NAMALWA (cell line): ENCODE results near the gene GPX1.
"Not testable (repeated sequence)": the region's sequence is repeated elsewhere in the genome, so short reads cannot be mapped to it uniquely, and the experiment has no call there.

Experiments used
- DNase-seq: peaks from one replicate; pipeline ENCODE4 v3.0.0-alpha.2; 2015; ENCODE audit warnings: low spot score

Gene GPX1

GRCh38 chr3:49358217-49358883, at the start of gene GPX1:
TSS of gene GPX1 (minus strand) at chr3:49358353. CDS start at chr3:49358278, 75 bp downstream.
- peak; percentile 64 for DNase-seq

GRCh38 chr3:49406571-49407565, 48.7 kb upstream of the GPX1 start:
- DNase-seq: no peak

GRCh38 chr3:49405570-49405969, 47.4 kb upstream of the GPX1 start:
- not testable (repeated sequence) for DNase-seq

GRCh38 chr3:49403891-49404290, 45.7 kb upstream of the GPX1 start:
- no peak for DNase-seq

- no peak for DNase-seq
Observed at GRCh38 chr3:49401766-49402165, 43.6 kb upstream of the GPX1 start.

GRCh38 chr3:49399461-49399860, 41.3 kb upstream of the GPX1 start:
- no peak for DNase-seq

- peak; percentile 47 for DNase-seq
Observed at GRCh38 chr3:49397470-49397869, 39.3 kb upstream of the GPX1 start.

GRCh38 chr3:49391310-49391709, 33.2 kb upstream of the GPX1 start:
- DNase-seq: not testable (repeated sequence)

DNA sequence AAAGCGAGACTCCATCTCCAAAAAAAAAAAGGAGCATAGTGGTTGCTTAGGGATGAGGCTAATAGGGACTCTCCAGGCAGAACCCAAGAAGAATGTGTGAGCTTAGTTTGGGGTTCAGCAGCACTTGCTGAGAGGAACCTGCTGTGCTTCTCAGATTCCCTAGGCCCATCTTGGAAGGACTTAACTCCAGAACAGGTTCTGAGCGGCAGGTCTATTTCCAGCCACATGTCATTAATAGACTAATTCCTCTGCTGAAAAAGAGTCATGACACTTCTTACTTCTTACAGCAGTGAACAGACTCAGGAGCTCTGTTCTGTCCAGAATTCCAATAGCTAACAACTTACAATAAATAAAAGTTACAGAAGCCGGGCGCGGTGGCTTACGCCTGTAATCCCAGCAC, 31.1 kb upstream of the GPX1 start:
- DNase-seq: no peak

GRCh38 chr3:49388289-49388820, 30.2 kb upstream of the GPX1 start:
- no peak for DNase-seq

DNA sequence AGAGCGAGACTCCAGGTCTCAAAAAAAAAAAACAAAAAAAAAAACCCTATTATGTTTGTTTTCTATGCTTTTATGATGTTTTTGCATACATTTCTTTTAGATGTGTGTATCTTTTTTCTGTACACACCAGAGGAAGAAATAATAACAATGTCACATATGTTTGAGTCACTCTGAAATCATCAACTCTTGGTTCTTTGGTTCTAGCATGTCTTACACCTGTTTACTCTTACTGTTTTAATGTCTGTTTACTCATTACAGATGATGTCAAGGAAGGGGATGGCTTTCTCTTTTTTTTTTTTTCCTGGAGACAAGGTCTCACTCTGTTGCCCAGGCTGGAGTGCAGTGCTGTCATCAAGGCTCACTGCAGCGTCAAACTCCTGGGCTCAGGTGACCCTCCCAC, 29.6 kb upstream of the GPX1 start:
- no peak for DNase-seq

GRCh38 chr3:49386056-49386756, 28.1 kb upstream of the GPX1 start:
- no peak for DNase-seq

DNA sequence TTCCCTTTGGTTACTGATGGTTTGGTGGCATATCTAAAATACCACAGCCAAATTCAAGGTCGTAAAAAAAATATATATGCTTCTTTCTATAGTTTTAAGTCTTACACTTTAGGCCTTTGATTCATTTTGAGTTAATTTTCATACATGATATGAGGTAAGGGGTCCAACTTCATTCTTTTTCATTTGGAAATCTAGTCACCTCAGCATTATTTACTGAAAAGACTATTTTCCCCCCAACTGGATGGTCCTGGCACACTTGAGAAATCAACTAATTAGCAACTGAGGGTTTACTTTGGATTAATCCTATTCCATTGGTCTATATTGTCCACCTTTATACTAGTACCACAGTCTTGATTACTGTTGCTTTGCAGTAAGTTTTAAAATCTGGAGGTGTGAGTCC, 27.5 kb upstream of the GPX1 start:
- DNase-seq: no peak

DNA sequence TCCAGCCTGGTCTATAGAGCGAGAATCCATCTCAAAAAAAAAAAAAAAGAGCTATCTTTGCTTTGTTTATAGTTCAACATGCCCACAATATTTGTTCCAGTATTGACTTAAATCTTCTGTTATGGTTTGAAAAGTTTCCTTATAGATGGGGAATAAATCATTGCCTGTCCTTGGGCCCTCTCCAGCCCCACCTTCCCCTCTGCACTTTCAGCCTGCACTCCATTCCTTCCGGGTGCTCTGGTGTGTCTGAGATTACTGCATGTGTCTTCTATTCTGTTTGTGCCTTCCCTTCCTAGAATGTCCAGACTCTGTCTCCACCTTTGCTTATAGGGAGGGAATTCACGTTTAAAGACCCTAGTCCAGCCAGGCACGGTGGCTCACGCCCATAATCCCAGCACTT, 25.2 kb upstream of the GPX1 start:
- DNase-seq: no peak

GRCh38 chr3:49378249-49378895, 20.2 kb upstream of the GPX1 start:
- no peak for DNase-seq

DNA sequence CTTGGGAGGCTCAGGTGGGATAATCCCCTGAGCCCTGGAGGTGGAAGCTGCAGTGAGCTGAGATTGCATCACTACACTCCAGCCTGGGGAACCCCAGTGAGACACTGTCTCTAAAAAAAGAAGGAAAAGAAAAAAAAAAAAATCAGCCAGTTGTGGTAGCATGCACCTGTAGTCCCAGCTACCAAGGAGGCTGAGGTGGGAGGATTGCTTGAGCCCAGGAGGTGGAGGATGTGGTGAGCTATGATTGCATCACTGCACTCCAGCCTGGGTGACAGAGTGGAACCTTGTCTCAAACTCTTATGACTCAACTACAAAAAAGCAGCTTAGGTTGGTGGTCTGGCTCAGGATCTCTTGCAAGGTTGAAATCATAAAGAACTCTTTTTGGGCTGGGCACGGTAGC, 19.3 kb upstream of the GPX1 start:
- DNase-seq: peak; percentile 16

GRCh38 chr3:49371946-49372345, 13.8 kb upstream of the GPX1 start:
- DNase-seq: no peak

DNA sequence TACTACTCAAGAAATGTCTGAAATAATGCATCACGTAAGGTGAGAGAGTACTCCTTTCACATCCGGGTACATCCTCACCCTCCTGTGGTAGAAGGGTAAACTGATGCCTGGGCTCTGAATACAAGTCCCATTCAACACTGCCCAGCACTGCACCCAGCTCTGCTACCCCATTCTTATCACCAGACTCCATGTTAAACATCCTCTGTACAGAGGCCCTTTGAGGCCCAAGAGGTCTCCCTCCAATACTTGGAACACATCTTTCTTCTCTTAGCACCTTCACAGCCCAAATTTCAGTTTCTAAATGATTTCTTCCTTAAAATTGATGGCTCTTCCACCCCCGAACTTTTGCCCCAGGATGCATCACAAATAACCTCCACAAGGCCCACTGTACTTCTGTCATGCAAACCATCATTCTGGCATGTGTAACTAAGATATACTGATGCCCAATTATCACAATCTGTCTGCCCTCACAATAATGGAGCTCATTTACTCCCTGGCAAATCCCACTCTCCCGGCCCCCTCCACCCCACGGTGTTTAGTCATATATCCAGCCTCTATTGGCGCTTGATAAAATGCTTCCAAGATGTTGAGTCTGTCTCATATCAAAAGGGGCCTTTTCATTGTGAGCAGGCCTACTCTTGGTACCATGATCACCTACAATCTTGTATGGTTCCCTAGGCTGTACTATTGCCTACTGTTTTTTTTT, 12.6 kb upstream of the GPX1 start:
- DNase-seq: no peak

DNA sequence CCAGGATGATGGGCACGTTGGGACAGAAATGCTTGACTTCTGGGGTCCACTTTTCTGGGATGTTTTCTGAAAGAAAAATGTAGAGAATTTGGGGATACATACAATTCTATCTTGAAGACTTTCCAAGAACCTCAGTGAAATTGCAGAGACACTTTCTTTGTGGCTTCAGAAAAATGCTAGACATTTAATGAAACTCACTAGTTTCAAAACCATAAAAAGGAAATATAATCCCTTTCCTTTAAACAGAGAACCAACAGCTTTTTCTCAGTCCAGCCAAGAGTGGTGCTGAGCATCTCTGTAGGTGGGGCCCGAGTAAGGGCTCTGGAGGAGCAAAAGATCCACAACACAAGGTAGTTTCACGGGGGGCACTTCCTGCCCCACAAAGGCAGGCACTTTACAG, 4.4 kb upstream of the GPX1 start:
- no peak for DNase-seq

GRCh38 chr3:49359623-49360022, 1.5 kb upstream of the GPX1 start:
- DNase-seq: no peak

DNA sequence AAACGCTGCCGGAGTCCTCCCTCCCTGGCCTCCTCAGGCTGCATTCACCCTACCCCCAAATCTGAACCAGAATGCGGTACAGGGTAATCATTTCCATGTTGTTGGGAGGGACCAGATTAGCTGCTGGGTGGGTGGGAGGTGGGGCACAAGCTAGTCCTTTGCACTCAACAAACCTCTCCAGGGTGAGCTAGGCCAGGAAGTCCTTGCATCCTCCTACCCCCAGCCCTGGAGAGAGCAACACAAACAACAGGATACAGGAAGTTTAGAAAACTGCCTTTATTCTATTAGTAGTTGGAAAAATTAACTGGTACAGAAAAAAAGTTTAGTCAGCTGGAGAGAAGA, 702 bp upstream of the GPX1 start:
- no peak for DNase-seq
